Measurements from ENCODE around the gene SCGB1C1.

- no peak for TF ChIP-seq CTCF (IDR thresholded peaks at IDR 0.05; ENCODE audit: low read depth, low read length, missing input control)
- no peak for TF ChIP-seq REST (IDR thresholded peaks at IDR 0.05)
- TF ChIP-seq SP1 (IDR thresholded peaks at IDR 0.05): no peak
Measured at GRCh38 chr11:203056-203944, 10.4 kb downstream of the SCGB1C1 start.
